ENCODE data around the gene FASTKD2. TPM values are rescaled to one million over a fixed set of nuclear protein-coding genes. Genes with fewer than 3 reads are reported as not detected.

Gene FASTKD2
- total and polyA plus RNA-seq, 2 of the 8 experiments (the other 6 are each of a cell fraction or from before 2014, with no cell fraction given), result 35.7 to 38.5 TPM

GRCh38 chr2:206801418-206802189, 36.2 kb downstream of the FASTKD2 start:
- no peak overlapping the region for H4K5ac ChIP-seq (ENCODE audit: insufficient read length, low read depth, low read length)
- H2BK15ac ChIP-seq (ENCODE audit: low read length), result no peak overlapping the region
- peak; percentile 45 for FAIRE-seq
- 85% methylated on average over 9 of the region's 9 CpGs; no CpG with 5 or more reads in 1 of the 2 experiments for WGBS, 2 experiments (ENCODE audit: extremely low coverage in 1 of 2, insufficient coverage in 1 of 2, insufficient read length in 1 of 2, insufficient replicate concordance in 2 of 2, low coverage in 1 of 2, low lambda C conversion rate in 2 of 2, missing lambda C conversion rate in 1 of 2)
- POLR2A ChIA-PET (ENCODE audit: partially characterized antibody), result interaction anchor here (0.5 to 2.4 kb wide), 7 partner anchors 11 to 237 kb away, joined by 3 to 11 read pairs (median 3); no protein-coding TSS in a partner anchor
- H3K79me2 ChIP-seq (ENCODE audit: control insufficient read depth in 1 of 2, insufficient read depth in 2 of 2, low read length in 2 of 2), result no peaks in the 10 kb centered on the region
- H2BK12ac ChIP-seq (ENCODE audit: low read depth, low read length), result no peak overlapping the region
- H3K23ac ChIP-seq (ENCODE audit: insufficient read length), result no peak overlapping the region
- H4K20me1 ChIP-seq (replicated peaks in 1 of 2; ENCODE audit: control insufficient read depth in 1 of 2, insufficient read depth in 2 of 2, low read length in 2 of 2), result no peaks in the 10 kb centered on the region
- peaks cover 14 to 18% (median 17%) of the 10 kb centered on the region in 4 experiments for H3K4me1 ChIP-seq (replicated peaks in 1 of 4; ENCODE audit: control insufficient read depth in 3 of 4, insufficient read depth in 4 of 4, low read length in 3 of 4)
- H3K56ac ChIP-seq (replicated peaks; ENCODE audit: insufficient read length, low read depth, low read length), result no peak overlapping the region
- H3K9ac ChIP-seq (replicated peaks in 1 of 4; ENCODE audit: extremely low read depth in 1 of 4, low read depth in 3 of 4, low read length in 3 of 4), result no peak overlapping the region; a peak in 1 of 7 replicates
- H3K36me3 ChIP-seq (ENCODE audit: control insufficient read depth in 2 of 4, insufficient read depth in 4 of 4, low read length in 3 of 4), result peaks cover 0 to 12% (median 6%) of the 10 kb centered on the region in 4 experiments; a peak in 5 of 8 replicates
- H3K79me1 ChIP-seq (ENCODE audit: low read depth, low read length), result no peaks in the 10 kb centered on the region
- H2AK5ac ChIP-seq (ENCODE audit: low read depth, low read length), result no peak overlapping the region
- no peak overlapping the region; a peak in 1 of 4 replicates for H3K4me2 ChIP-seq (ENCODE audit: insufficient read depth in 1 of 2, low read depth in 2 of 2, low read length in 2 of 2)
- H4K8ac ChIP-seq (ENCODE audit: extremely low read depth, insufficient read depth, low read length), result no peak overlapping the region
- no peak overlapping the region for H3K4me3 ChIP-seq (ENCODE audit: extremely low read depth in 1 of 4, insufficient read depth in 2 of 4, low read depth in 3 of 4, low read length in 4 of 4)
- H3K27ac ChIP-seq (ENCODE audit: low read depth, low read length), result no peak overlapping the region; the same call in 1 of the 2 replicates
- CTCF ChIA-PET (ENCODE audit: partially characterized antibody), result interaction anchor here (0.6 to 4.8 kb wide), 27 partner anchors 10 to 720 kb away, joined by 3 to 38 read pairs (median 4); no protein-coding TSS in a partner anchor
- no peak overlapping the region for H3K4ac ChIP-seq (replicated peaks; ENCODE audit: insufficient read length, low read depth, low read length)
- no peak overlapping the region for H2AFZ ChIP-seq (ENCODE audit: low read length)
- no peak overlapping the region for H3K18ac ChIP-seq (ENCODE audit: extremely low read depth, low read length)
- no peak overlapping the region for H4K91ac ChIP-seq (replicated peaks; ENCODE audit: insufficient read length, low read length)
- no peak overlapping the region for H2BK20ac ChIP-seq (ENCODE audit: low read length)
- H3K27me3 ChIP-seq (replicated peaks in 1 of 4; ENCODE audit: control insufficient read depth in 3 of 4, extremely low read depth in 1 of 4, insufficient read depth in 3 of 4, low read length in 3 of 4), result no peaks in the 10 kb centered on the region
- H3K9me3 ChIP-seq (ENCODE audit: insufficient read depth in 2 of 2, low read depth in 1 of 2, low read length in 1 of 2), result no peaks in the 10 kb centered on the region
- H3K23me2 ChIP-seq (ENCODE audit: low read depth, low read length), result peaks cover 2% of the 10 kb centered on the region; the same call in 1 of the 2 replicates
- H2BK5ac ChIP-seq (ENCODE audit: low read depth, low read length), result no peak overlapping the region
- H2BK120ac ChIP-seq (replicated peaks; ENCODE audit: low read depth, low read length), result no peak overlapping the region
- H3K14ac ChIP-seq (ENCODE audit: insufficient read length), result no peak overlapping the region
- no peak for DNase-seq (ENCODE audit: low read depth in 1 of 2, low spot score in 2 of 2)
- TF ChIP-seq TEAD4 (IDR thresholded peaks at IDR 0.05; ENCODE audit: low read depth, low read length) (no peak), RNF2 (IDR thresholded peaks at IDR 0.05; ENCODE audit: borderline replicate concordance, low read depth, low read length, missing control alignments, poor library complexity, severe bottlenecking) (no peak), FOSL1 (IDR thresholded peaks at IDR 0.05; ENCODE audit: insufficient read depth, low read depth, low read length) (no peak), CTCF (IDR thresholded peaks at IDR 0.05; ENCODE audit: control extremely low read depth in 1 of 3, insufficient read depth in 1 of 3, low read depth in 1 of 3, low read length in 3 of 3) (no peak), TAF1 (IDR thresholded peaks at IDR 0.05; ENCODE audit: low read depth, low read length) (no peak), TCF12 (IDR thresholded peaks at IDR 0.05; ENCODE audit: low read depth, low read length) (no peak), ATF3 (IDR thresholded peaks at IDR 0.05; ENCODE audit: insufficient read depth, low read depth, low read length) (no peak), YY1 (IDR thresholded peaks at IDR 0.05; ENCODE audit: low read depth, low read length) (no peak)

Measured in H1 (cell line).